Smooth muscle cell (in vitro differentiated cells): ENCODE results near the gene CELF5. TPM values are rescaled to one million over a fixed set of nuclear protein-coding genes. Genes with fewer than 3 reads are reported as not detected.

Experiments used
- DNase-seq: peaks from one replicate; lab custom pipeline; 2025; ENCODE audit not compliant: unreplicated experiment; lab: John Stamatoyannopoulos, UW
- H2AFZ ChIP-seq: fragments of 200-600 bp; sonication (generic); 2 replicates; pipeline ENCODE4 v1.6.0; 2016; ENCODE audit warnings: antibody characterized with exemption, low read depth, mild to moderate bottlenecking
- H3F3A ChIP-seq: fragments of 200-600 bp; sonication (generic); 2 replicates; pipeline ENCODE4 v1.6.0; 2017; ENCODE audit warnings: antibody characterized with exemption, low read depth
- H3K27ac ChIP-seq: fragments of 200-600 bp; sonication (generic); 2 replicates; pipeline ENCODE4 v1.5.1; 2016; ENCODE audit warnings: low read depth, mild to moderate bottlenecking
- H3K27me3 ChIP-seq: fragments of 200-600 bp; sonication (generic); 2 replicates; pipeline ENCODE4 v1.6.1; 2016; ENCODE audit warnings: low read depth, mild to moderate bottlenecking
- H3K36me3 ChIP-seq: fragments of 200-600 bp; sonication (generic); 2 replicates; pipeline ENCODE4 v1.5.1; 2016; ENCODE audit warnings: low read depth
- H3K4me1 ChIP-seq: fragments of 200-600 bp; sonication (generic); 2 replicates; pipeline ENCODE4 v1.5.1; 2016; ENCODE audit warnings: low read depth
- H3K4me2 ChIP-seq: fragments of 200-600 bp; sonication (generic); 2 replicates; pipeline ENCODE4 v1.6.0; 2016; ENCODE audit warnings: mild to moderate bottlenecking
- H3K4me3 ChIP-seq: fragments of 200-600 bp; sonication (generic); 2 replicates; pipeline ENCODE4 v1.5.1; 2016; ENCODE audit warnings: mild to moderate bottlenecking
- H3K79me2 ChIP-seq: fragments of 200-600 bp; sonication (generic); 2 replicates; pipeline ENCODE4 v1.6.0; 2016; ENCODE audit warnings: low read depth, mild to moderate bottlenecking
- H3K9ac ChIP-seq: fragments of 200-600 bp; sonication (generic); 2 replicates; pipeline ENCODE4 v1.6.0; 2016; ENCODE audit warnings: low read depth
- H3K9me3 ChIP-seq: fragments of 200-600 bp; sonication (generic); replicated peaks from 2 replicates; pipeline ENCODE4 v1.5.1; 2016; ENCODE audit warnings: low read depth
- H4K20me1 ChIP-seq: fragments of 200-600 bp; sonication (generic); 2 replicates; pipeline ENCODE4 v1.6.0; 2016; ENCODE audit warnings: low read depth
- WGBS: methylation state at CpG from one replicate; pipeline ENCODE4 v1.1.7; 2016; ENCODE audit warnings: low lambda C conversion rate; 5-methylcytosine and 5-hydroxymethylcytosine counted together
- polyA plus RNA-seq: library from polyadenylated mRNA; unstranded; fragments of >200 nt; fragmentation: Nextera tagmentation; extraction: Ambion mirVana; gene quantifications from 2 replicates; pipeline ENCODE4 v1.2.1, GENCODE V29; 2016
- total RNA-seq: library from RNA; depleted of rRNA; stranded (reverse); fragments of >200 nt; gene quantifications from 2 replicates; pipeline ENCODE4 v1.2.3, GENCODE V29; 2014
- TF ChIP-seq, protein P1 (sequence below): fragments of 200-600 bp; sonication (generic); IDR thresholded peaks from 2 replicates; pipeline ENCODE4 v1.5.1; 2017; ENCODE audit warnings: borderline replicate concordance, mild to moderate bottlenecking, antibody characterized with exemption; ENCODE audit not compliant: insufficient read depth, poor library complexity, severe bottlenecking

The CELF5 gene
- total and polyA plus RNA-seq, 2 experiments from 2014 or later, result 0.18 TPM; not detected in 1

DNA sequence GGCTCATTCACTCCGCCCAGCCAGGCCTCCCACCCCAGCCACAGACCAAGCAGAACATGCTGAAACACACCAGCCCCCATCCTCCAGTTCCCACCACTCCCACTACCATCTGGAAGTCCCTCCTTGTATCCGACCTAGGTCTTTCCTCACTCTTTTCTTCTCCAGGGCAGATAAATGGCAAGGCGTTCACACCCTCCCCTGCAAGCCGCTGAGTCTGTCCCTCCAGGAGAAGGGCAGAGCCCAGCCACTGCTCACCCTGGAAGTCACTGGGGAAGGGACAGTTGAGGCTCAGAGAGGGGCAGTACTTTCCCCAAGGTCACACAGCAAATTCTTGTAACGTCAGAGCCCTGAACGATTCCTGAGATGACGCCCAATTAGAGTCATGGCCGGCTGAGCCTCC, 96.4 kb downstream of the CELF5 start:
- no peaks in the 10 kb centered on the region for H3K36me3 ChIP-seq
- no peak overlapping the region for H3K4me2 ChIP-seq
- no peaks in the 10 kb centered on the region for H3F3A ChIP-seq
- TF ChIP-seq, protein P1, sequence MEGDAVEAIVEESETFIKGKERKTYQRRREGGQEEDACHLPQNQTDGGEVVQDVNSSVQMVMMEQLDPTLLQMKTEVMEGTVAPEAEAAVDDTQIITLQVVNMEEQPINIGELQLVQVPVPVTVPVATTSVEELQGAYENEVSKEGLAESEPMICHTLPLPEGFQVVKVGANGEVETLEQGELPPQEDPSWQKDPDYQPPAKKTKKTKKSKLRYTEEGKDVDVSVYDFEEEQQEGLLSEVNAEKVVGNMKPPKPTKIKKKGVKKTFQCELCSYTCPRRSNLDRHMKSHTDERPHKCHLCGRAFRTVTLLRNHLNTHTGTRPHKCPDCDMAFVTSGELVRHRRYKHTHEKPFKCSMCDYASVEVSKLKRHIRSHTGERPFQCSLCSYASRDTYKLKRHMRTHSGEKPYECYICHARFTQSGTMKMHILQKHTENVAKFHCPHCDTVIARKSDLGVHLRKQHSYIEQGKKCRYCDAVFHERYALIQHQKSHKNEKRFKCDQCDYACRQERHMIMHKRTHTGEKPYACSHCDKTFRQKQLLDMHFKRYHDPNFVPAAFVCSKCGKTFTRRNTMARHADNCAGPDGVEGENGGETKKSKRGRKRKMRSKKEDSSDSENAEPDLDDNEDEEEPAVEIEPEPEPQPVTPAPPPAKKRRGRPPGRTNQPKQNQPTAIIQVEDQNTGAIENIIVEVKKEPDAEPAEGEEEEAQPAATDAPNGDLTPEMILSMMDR, result no peak
- H3K79me2 ChIP-seq, result no peaks in the 10 kb centered on the region
- no peak overlapping the region for H3K9ac ChIP-seq
- no peak overlapping the region for H3K4me3 ChIP-seq
- WGBS, result 71% methylated on average over 8 of the region's 8 CpGs
- H3K9me3 ChIP-seq, result no peaks in the 10 kb centered on the region
- H3K27ac ChIP-seq, result no peak overlapping the region
- H3K4me1 ChIP-seq, result no peaks in the 10 kb centered on the region
- no peak overlapping the region for H2AFZ ChIP-seq
- H4K20me1 ChIP-seq, result no peaks in the 10 kb centered on the region
- DNase-seq, result no peak
- H3K27me3 ChIP-seq, result no peaks in the 10 kb centered on the region

DNA sequence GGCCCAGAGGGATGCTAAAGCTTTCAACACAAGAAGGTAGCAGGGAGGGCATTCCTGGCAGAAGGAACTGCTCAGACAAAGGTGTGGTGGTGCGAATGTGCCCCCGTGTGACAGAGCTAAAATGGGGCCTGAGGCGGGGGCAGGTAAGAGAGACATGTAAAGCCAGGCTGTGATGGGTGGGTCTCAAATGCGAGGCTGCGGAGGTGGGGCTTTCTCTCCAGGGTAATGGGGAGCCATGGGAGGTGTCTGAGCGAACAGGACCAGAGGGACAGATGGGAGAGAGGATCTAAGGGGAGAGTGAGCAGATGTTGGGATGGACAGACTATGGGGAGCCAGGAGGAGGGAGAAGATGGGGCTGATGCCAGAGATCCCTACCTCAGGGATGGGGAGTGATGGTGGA, 97.2 kb downstream of the CELF5 start:
- Histone ChIP-seq H2AFZ (no peak overlapping the region), H3K27me3 (no peaks in the 10 kb centered on the region), H3K27ac (no peak overlapping the region), H3K4me2 (no peak overlapping the region), H3K9ac (no peak overlapping the region), H3K9me3 (no peaks in the 10 kb centered on the region), H3K79me2 (no peaks in the 10 kb centered on the region), H3K4me3 (no peak overlapping the region), H3K4me1 (no peaks in the 10 kb centered on the region), H3F3A (no peaks in the 10 kb centered on the region), H4K20me1 (no peaks in the 10 kb centered on the region), H3K36me3 (no peaks in the 10 kb centered on the region)
- no peak for DNase-seq
- WGBS, result 75% methylated on average over 6 of the region's 6 CpGs
- TF ChIP-seq, protein P1, result no peak

DNA sequence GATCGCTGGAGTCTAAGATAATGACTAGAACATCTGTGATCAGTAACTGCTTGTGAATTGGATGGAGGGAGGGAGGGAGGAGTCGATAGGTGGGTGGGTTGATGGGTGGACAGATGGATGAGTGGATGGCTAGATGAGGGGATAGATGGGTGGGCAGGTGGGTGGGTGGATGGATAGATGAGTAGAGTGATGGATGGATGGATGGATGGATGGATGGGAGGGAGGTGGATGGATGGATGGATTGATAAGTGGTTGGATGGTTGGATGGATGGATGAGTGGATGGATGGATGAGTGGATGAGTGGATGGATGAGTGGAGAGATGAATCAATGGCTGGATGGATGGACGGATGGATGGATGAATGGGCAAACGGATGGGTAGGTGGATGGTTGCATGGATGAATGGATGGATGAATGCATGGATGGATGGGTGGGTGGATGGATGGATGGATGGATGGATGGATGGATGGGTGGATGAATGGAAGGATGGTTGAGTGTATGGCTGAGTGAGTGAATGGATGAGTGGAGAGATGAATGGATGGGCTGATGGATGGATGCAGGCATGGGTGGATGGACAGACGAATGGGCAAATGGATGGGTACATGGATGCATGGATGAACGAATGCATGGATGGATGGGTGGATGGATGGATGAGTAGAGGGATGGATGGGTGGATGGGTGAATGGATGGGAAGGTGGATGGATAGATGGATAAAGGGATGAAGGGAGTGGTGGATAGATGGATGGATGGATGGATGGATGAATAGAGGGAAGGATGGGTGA, 97.9 kb downstream of the CELF5 start:
- 86% methylated on average over 6 of the region's 6 CpGs for WGBS
- DNase-seq, result no peak
- Histone ChIP-seq H3K27me3 (no peaks in the 10 kb centered on the region), H3K4me1 (no peaks in the 10 kb centered on the region), H3K9ac (no peak overlapping the region), H2AFZ (no peak overlapping the region), H3K79me2 (no peaks in the 10 kb centered on the region), H3K9me3 (no peaks in the 10 kb centered on the region), H3K4me3 (no peak overlapping the region), H3F3A (no peaks in the 10 kb centered on the region), H3K4me2 (no peak overlapping the region), H4K20me1 (no peaks in the 10 kb centered on the region), H3K27ac (no peak overlapping the region), H3K36me3 (no peaks in the 10 kb centered on the region)
- TF ChIP-seq, protein P1, result no peak

GRCh38 chr19:3323026-3323425, 98.6 kb downstream of the CELF5 start:
- no peaks in the 10 kb centered on the region for H3F3A ChIP-seq
- no peak overlapping the region for H2AFZ ChIP-seq
- no peak overlapping the region for H3K27ac ChIP-seq
- H3K79me2 ChIP-seq, result no peaks in the 10 kb centered on the region
- no peak overlapping the region for H3K4me3 ChIP-seq
- no peaks in the 10 kb centered on the region for H3K27me3 ChIP-seq
- H3K36me3 ChIP-seq, result no peaks in the 10 kb centered on the region
- no peaks in the 10 kb centered on the region for H4K20me1 ChIP-seq
- H3K9me3 ChIP-seq, result no peaks in the 10 kb centered on the region
- TF ChIP-seq, protein P1, result no peak
- H3K4me1 ChIP-seq, result no peaks in the 10 kb centered on the region
- H3K9ac ChIP-seq, result no peak overlapping the region
- DNase-seq, result no peak
- no peak overlapping the region for H3K4me2 ChIP-seq
- 30% methylated on average over 2 of the region's 2 CpGs for WGBS
